HG03139 (cell line): ENCODE data around the gene TWIST2.

Source experiments
- ATAC-seq: cut with Tn5 transposase; IDR thresholded peaks from one replicate; pipeline ENCODE4 v1.9.1; 2021; ENCODE audit not compliant: unreplicated experiment

Gene TWIST2

GRCh38 chr2:238950551-238950950 is 102.7 kb downstream of the TWIST2 start:
- ATAC-seq: no peak

GRCh38 chr2:238952261-238952919 is 104.5 kb downstream of the TWIST2 start:
- ATAC-seq: no peak

- ATAC-seq: no peak
Observed at GRCh38 chr2:238954841-238955591, 107.1 kb downstream of the TWIST2 start.

GRCh38 chr2:238955648-238956531 is 108.0 kb downstream of the TWIST2 start:
- ATAC-seq: no peak

GRCh38 chr2:238956676-238957075 is 108.8 kb downstream of the TWIST2 start:
- ATAC-seq: no peak
